NCI-H2171 (cell line): ENCODE measurements around the gene GPRC5D.

Source experiments
- DNase-seq: peaks from one replicate; lab custom pipeline; 2025; lab: John Stamatoyannopoulos, UW

The GPRC5D gene

DNA sequence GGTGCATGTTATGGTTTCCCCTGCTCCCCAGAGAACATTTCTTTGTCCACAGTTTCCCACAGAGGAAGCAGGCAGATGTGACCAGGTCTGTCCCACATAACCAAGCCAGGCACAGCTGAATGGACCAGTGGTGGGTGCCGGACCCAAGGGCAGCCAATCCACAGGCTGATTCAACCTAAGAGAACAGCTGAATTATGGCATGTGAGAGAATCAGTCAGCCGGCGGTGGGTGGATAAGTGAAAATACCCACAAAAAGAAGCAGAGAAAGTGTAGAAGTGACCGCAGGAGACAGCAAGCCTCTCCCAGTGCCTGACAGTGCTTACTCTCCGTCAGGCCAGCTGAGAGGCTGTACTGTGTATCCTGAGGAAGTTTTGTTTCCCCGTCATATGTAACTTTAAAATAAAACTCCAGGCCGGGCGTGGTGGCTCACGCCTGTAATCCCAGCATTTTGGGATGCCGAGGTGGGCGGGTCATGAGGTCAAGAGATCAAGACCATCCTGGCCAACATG is 14.9 kb downstream of the GPRC5D start:
- no peak for DNase-seq

DNA sequence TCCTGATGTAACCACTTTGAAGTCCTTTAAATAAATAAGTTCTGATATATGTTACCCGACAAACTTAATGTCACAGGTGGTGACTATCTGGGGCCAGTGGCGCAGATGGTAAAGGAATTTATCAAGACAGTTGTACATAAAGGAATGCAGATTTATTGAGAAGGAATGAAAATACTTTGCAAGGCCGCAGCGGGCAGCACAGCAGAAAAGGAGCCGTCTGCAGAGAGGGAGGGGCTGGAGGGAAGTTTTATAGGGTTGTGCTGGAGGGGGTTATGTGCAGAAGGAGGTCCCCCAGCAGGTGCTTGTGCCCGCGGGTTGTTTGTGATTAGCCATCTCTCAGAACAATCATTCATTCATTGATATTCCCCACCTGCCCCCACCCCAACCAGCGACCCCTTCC is 17.4 kb downstream of the GPRC5D start:
- DNase-seq: no peak

DNA sequence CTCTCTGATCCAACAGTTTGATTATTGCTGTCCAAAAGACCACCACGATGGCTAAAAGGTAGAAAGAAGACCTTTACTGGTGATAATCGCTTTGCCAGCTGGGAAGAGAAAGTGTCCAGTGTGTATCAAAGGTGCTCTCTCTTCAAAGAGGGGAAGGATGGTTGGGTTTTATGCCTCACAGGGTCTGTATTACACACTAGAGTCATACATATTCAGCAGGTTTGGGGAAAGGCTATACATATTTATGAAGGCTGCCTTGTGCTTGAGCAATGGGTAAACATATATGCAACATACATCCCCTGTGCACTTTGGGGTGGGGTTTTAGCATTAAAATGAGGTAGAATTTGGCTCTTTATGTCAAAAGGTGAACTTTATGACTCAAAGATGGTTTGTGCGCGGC is 18.2 kb downstream of the GPRC5D start:
- DNase-seq: no peak

DNA sequence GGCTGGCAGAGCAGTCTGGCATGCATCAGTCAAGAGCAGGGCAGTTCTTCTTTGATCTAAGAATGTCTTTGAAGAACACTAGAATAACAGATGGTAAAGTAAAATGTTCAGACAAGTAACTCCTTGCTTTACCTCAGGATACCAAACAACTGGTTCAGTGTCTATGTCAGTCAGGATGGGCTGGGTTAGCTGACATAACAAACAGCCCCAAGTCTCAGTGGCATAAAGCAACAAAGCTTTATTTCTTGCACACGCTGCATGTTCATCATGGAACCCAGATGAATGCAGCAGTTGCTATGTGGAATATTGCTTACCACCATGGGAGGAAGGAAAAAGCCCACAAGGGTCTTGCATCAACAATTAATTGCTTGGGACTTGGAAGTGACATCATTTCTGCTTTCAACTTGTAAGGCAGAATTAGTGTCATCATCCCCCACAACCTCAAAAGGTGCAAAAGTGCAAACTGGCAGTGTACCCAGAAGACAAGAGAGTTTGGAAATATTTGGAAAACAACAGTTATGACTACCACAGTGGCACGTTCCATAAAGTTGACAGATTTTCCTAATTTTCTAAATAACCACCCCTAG is 21.2 kb downstream of the GPRC5D start:
- DNase-seq: no peak

DNA sequence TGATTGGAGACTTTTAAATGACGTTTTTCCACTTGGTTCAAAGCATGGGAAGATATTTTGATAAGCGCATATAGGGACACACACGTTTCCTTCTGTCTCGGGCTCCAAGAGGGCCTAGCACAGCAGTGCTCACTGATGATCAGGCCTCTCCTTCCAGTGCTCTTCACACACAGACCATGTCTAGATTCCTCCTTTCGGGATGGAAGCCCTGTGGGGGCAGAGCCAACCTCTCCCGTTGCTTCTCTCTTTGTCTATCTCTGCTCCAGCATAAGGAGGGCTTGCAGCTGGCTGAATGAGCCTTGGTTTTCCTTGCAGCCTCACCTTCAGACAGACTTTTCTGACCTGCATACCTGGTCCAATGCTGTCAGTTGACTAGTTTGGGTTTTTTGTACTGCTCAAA is 22.3 kb downstream of the GPRC5D start:
- DNase-seq: no peak

DNA sequence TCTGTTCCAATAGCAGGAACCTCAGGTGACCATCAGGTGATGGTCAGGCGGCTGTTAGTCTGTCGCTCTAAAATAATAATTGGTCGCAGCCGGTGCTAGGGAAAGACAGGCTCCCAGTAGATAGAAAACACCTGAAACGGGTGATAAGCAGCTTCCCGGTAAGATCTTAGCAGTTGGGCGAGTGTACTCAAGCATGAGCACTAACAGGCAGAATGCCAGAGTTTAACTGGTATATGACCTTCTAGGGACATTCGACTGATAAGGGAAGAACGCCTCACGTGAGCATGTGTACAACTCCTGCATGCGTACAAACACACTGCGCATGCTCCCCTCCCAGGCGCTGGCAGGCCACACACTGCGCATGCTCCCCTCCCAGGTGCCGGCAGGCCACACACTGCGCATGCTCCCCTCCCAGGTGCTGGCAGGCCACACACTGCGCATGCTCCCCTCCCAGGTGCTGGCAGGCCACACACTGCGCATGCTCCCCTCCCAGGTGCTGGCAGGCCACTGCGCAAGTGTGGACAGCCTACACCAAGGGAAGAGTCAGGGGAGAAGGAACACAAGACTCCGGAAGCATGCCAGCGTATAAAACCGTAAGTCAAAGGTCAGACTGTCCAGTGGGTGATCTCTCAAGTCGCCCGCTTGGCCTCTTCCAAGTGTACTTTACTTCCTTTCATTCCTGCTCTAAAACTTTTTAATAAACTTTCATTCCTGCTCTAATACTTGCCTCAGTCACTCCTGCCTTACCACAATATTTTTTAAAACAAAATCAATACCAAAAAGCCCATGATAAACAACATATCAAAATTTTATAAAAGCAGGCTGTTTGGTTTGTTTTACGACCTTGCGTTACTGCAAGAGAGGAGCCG is 24.5 kb downstream of the GPRC5D start:
- DNase-seq: no peak

DNA sequence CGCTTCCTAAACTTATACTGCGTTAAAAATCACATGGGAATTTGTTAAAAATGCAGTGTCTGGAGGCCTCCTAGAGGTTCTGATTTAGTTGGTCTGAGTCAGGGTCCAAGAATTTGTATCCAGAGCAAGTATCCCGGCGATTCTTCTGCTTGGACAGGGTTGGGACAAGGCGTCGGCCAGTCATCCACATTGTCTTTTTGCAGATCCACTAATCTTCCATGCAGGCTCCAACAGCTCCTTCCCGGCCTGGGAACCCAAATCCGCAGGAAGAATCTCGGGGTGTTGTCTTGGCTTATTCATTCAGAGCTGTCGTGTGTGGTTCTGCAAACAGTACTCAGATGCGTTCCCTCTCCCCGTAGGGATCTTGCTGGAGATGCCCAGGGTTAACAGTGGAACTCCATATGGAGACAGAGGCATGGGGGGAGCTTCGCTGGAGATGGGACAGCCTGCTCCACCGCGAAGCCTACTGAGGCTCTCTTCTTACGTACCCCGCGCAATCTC is 25.3 kb downstream of the GPRC5D start:
- no peak for DNase-seq

DNA sequence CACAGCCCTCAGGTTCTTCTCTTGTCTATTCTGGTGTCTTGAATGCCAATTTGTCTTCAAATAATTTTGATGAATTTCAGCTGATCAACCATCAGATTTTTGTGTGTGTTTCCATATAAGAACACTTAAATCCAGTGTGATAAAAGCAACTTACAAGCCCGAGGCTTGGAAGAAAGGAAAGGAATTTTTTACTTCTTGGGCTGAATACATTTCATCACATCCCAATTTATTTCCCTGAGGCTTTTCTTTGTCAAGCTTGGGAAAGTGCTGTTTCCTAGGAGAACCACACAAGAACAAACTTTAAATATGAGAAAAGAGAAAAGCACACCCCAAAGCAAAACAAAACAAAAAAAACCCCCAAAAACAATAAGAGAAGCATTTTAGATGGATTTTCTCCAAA is 26.6 kb downstream of the GPRC5D start:
- no peak for DNase-seq

DNA sequence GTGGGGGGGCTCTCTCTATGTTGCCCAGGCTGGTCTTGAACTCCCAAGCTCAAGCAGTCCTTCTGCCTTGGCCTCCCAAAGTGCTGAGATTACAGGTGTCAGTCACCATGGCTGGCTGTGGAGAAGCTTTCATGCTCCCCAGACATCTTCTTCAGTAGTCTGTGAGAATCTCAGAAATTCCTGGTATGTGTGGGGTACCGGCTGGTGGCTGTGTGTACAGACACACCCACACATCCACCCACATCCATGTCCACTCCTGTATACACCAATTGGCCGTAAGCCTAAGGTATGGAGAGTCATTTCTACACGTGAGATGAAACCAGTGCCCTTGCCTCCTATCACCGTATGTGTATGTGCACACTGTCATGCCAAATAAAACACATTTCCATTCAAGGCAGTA is 27.8 kb downstream of the GPRC5D start:
- no peak for DNase-seq

DNA sequence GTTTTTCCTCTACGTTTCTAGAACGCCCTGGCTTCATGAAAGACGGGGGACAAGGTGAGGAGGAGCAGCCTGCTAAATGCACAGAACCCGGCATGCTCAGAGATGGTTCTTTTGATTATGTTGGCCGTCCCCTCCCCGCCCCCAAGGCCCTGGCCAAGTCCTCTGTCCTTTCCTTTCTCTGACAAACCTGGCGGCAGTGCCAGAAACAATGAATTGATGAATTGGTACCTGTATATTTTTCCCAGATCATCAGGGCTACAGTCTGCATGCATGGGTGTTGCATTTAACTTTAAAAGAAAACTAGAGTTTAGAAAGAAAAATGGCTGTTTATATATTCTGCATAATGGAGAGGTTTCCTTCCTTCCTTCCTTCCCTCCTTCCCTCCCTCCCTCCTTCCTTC is 29.0 kb downstream of the GPRC5D start:
- DNase-seq: no peak

DNA sequence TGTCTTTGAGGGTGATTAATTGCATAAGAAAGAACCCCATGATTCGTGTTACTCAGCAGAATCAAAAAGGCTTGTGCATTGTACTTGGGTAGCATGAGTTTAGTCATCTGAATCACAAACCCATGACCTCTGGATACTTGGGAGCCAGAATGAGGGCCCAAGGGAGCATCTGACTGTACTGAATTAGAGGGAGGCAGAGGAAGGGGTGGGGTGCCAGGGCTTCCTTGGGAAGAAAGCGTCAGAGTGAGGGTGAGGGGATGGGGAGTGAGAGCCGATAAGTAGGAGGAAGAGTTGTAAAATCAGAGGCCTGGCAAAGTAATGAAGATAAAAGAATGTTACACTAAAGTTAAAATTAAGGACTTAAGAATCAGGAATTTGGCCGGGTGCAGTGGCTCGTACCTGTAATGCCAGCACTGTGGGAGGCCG is 29.8 kb downstream of the GPRC5D start:
- DNase-seq: no peak

DNA sequence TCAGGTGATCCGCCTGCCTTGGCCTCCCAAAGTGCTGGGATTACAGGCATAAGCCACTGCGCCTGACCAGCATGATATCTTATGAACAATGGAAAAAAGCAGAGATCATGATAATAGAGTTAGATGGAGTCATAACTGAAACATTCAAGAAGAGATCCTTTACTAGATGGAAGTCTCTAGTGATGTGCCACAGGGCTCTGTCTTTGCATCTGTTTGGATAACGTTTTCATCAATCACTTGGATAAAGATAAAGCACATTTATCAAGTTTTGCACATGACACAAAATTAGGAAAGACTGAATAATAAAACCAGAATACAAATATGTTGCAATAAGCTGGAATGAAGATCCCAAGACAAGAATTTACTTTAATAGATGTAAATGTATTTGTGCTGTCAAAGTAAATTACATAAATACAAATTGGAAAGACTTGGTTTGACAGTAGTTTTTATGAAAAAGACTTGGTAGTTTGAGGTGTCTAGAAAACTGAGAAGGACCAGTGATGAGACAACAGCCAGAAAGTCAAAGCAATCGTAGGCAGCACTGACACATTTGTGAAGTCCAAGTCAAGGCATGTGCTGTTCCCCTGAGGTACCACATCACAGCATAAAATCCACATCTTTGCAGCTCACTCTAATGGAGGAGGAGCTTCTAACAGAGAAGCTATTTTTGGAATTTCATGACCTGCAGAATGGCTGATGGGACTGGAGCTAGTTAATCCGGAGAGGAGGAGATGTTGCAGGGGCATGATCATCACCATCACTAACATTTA is 32.1 kb downstream of the GPRC5D start:
- DNase-seq: no peak

DNA sequence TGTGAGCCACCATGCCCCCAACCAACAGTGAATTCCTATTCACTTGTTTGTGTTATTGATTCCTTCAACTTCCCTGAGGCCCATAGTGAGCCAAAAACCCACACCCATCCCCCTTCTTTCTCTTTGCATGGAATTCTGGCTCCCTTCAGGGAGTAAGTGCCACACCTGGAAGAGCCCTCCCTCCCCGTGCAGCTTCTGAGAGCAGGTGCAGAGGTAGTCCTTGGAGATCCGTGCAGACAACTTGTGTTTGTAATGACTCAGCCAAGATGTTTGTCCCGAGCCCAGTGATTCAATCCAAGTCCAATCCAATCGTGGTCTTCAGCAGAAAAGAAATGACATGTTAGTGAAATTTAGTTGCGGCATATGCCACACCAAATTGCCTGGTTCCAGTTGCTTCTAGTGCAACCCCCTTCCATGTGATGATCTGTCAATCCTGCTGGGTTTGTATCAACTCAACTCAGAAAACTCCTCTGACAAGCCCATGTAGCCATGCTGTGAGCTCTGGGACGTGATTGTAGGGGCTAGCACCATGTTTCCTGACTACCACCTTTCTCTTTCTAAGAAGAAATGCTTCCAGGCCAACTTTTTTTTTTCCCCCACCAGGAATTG is 33.1 kb downstream of the GPRC5D start:
- DNase-seq: no peak

DNA sequence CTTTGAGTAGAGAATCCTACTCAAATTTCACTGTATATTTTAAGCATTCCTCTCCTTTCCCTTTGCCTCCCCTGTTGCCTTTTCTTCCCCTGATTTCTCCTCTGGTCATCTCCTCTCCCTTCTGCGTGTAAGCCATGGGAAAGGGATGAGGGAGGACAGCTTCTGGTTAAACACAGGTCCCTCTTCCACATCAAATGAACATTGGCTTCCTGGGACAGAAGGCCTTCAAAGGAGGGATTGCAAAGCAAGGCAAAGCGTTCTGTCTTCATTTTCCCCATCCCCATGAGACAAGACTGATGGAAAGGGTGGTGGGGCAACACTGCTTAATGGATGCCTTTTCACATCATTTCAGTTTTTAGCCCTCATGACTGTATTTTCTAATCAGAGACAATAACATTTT is 34.5 kb downstream of the GPRC5D start:
- no peak for DNase-seq

DNA sequence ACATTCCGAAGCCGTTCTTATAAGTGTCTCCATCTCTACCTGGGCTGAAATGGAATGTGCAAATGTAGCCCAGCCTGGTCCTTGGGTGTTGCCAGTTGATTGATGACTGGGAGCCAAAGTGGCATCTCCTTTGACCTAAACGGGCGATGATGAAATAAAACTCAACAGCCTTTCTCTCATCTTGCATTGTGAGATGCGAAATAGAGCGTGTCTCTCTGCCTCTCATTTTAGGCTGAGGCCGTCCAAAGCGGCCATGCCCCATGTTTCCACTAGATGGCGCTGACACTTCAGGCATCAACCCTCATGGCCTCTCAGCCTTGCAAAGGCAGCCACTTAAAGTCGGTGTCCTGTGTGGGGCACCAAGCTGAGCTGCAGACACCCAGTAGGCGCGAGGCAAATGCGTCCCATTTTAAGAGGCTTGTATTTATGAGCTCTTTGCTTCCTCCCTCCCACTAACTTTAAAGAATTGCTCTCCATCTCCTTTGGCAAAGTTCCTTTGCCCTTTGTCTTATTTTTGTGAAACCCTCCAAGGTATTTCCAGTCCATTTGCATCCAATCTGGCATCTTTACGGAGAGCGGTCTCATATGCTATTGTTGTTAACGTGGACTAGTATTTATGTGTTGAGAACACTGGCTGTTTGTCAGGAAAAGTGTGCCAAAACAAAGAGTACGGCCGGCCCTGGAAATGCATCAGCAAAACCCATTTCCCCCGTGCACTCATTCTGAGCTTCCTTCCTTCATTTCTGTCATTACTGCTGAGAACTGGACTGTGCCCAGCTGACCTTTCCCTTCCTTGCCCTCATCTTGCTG is 35.6 kb downstream of the GPRC5D start:
- DNase-seq: peak; percentile 21

DNA sequence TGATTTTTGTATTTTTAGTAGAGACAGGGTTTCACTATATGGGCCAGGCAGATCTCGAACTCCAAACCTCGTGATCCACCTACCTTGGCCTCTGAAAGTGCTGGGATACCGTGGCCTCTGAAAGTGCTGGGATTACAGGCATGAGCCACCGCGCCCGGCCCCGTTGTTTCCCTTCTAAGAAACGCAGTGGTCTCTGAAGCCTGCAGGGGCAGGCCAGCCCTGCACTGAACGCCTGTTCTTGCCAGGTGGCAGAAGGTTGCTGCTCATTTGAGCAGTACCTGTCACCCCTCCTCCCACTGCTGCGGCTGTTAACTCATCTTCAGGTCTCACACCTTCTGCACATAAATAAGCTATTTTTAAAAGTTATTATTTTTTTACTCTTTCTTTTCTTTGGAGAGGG is 36.3 kb downstream of the GPRC5D start:
- DNase-seq: peak; percentile 40

DNA sequence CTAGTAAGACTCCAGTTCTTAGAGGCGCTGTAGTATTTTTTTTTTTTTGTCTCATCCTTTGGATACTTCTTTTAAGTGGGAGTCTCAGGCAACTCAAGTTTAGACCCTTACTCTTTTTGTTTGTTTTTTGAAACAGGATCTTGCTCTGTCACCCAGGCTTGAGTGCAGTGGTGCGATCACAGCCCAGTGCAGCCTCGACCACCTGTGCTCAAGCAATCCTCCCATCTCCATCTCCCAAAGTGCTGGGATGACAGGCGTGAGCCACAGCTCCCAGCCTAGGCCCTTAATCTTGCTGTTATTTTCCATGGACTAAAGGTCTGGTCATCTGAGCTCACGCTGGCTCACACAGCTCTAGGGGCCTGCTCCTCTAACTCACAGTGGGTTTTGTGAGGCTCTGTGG is 39.3 kb downstream of the GPRC5D start:
- no peak for DNase-seq

DNA sequence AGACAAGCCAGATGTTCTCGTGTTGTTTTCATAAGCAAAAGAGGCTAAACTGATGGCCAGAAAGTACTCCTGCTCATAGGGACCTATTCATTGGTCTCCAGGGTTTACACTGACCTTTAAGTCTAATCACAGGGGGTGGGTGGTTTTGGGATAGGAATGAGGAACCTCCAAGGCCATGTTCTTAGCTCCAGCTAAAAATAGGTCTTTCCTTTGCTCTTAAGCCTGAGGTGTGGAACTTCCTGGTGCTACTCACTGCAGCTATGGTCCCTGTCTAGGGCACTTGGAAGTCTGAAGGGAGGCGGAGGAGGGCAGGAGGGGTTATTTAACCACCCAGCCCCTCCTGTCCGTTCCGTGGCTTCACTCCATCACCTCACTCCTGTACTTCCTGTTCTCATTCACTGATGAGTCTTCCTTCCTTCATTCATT is 42.0 kb downstream of the GPRC5D start:
- no peak for DNase-seq

DNA sequence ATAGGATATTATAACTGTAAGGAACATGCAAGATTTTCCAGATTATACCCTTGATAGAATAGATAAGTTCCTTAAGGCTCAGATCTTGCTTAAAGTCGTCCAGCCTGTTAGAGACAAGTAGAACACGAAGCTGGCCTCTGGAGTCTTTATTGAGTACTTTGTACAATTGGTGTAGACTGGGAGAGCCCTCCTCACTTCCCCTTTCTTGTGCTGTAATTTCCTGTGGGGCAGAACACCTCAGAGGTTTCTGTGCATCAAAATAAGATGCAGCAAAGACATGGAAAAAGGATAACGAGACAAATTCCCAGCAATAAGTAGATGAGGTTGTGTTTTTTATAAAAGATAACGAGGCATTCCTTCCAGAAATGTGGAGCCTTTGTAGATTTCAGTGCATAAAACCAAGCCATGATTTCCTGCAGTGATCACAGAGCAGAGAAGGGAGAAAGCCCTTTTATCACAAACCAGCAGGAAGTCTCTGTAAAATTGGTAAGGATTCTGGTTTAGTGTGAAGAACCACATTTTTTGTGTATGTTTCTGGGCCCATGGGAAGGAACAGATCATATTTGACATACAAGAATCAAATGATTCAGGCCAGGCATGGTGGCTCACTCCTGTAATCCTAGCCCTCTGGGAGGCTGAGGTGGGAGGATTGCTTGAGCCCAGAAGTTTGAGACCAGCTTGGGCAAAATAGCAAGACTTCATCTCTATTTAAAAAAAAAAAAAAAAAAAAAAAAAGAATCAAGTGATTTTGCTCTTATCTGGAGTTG is 42.6 kb downstream of the GPRC5D start:
- DNase-seq: no peak

DNA sequence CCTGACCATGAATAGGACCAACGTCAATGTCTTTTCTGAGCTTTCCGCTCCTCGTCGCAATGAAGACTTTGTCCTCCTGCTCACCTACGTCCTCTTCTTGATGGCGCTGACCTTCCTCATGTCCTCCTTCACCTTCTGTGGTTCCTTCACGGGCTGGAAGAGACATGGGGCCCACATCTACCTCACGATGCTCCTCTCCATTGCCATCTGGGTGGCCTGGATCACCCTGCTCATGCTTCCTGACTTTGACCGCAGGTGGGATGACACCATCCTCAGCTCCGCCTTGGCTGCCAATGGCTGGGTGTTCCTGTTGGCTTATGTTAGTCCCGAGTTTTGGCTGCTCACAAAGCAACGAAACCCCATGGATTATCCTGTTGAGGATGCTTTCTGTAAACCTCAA is 43.3 kb downstream of the GPRC5D start:
- no peak for DNase-seq

DNA sequence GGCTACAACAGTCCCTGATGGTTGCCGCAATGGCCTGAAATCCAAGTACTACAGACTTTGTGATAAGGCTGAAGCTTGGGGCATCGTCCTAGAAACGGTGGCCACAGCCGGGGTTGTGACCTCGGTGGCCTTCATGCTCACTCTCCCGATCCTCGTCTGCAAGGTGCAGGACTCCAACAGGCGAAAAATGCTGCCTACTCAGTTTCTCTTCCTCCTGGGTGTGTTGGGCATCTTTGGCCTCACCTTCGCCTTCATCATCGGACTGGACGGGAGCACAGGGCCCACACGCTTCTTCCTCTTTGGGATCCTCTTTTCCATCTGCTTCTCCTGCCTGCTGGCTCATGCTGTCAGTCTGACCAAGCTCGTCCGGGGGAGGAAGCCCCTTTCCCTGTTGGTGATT is 43.7 kb downstream of the GPRC5D start:
- DNase-seq: no peak
